Mammary epithelial cell (primary cell): ENCODE measurements around the gene DUSP15.

Source experiments
- EZH2 ChIP-seq: IDR thresholded peaks from 2 replicates; pipeline ENCODE4 v1.6.1; 2012; ENCODE audit warnings: low read length, inconsistent platforms, borderline replicate concordance
- TF ChIP-seq, protein P1 (sequence below), 2 donors: IDR thresholded peaks in 1 of 2; conservative IDR thresholded peaks in 1 of 2; 2 replicates each; pipeline ENCODE4 v1.5.1; 2011 to 2012; ENCODE audit warnings: inconsistent platforms in 2 of 2, low read length in 2 of 2, mild to moderate bottlenecking in 2 of 2, control low read depth in 1 of 2, low read depth in 1 of 2; ENCODE audit not compliant: insufficient read depth in 1 of 2; ENCODE audit errors: extremely low read depth in 1 of 2

- TF ChIP-seq, protein P1, sequence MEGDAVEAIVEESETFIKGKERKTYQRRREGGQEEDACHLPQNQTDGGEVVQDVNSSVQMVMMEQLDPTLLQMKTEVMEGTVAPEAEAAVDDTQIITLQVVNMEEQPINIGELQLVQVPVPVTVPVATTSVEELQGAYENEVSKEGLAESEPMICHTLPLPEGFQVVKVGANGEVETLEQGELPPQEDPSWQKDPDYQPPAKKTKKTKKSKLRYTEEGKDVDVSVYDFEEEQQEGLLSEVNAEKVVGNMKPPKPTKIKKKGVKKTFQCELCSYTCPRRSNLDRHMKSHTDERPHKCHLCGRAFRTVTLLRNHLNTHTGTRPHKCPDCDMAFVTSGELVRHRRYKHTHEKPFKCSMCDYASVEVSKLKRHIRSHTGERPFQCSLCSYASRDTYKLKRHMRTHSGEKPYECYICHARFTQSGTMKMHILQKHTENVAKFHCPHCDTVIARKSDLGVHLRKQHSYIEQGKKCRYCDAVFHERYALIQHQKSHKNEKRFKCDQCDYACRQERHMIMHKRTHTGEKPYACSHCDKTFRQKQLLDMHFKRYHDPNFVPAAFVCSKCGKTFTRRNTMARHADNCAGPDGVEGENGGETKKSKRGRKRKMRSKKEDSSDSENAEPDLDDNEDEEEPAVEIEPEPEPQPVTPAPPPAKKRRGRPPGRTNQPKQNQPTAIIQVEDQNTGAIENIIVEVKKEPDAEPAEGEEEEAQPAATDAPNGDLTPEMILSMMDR (conservative IDR thresholded peaks at IDR 0.05 in 1 of 2, IDR thresholded peaks at IDR 0.05 in 1 of 2; ENCODE audit: extremely low read depth in 1 of 2, insufficient read depth in 1 of 2, low read depth in 1 of 2, low read length in 2 of 2), result no peak
- no peak for TF ChIP-seq EZH2
These were observed 32.4 kb downstream of the DUSP15 start for GRCh38 chr20:31837896-31838397.
